Measurements from ENCODE around the gene DST. TPM values are rescaled to one million over a fixed set of nuclear protein-coding genes. Genes with fewer than 3 reads are reported as not detected.
A peak's percentile ranks its signal among the peaks of the same experiment; 100 is the strongest.

Gene DST
- total and polyA plus RNA-seq, 11 donors, result 107 to 607 (median 366) TPM

DNA sequence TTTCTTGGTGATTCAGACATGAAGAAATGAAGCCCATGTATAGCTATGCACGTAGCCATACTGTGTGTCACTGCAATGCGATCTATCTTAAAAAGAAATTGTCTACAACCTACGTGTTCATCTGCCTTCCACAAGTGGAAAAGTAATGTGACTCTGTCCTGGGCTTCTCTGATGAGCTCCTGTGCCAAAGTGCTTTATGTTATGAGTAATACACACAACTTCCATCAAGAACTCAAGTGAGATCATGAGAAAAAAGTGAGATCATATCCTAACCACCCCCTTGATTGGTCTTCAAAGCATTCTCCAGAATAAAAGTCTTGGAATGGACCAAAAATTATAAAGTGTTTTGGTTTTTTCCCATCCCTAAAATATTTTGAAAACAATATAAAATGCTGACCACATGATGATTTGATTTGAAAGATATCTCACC is 114.3 kb downstream of the DST start:
- H3K4me1 ChIP-seq, result peaks cover 0 to 54% (median 37%) of the 10 kb centered on the region in 12 donors
- H3K9me3 ChIP-seq, result no peaks in the 10 kb centered on the region
- H3K27me3 ChIP-seq, result no peaks in the 10 kb centered on the region
- WGBS, 4 donors, result 62 to 73% (median 67%) methylated on average over 3 of the region's 3 CpGs
- peak in 2 of 4 donors; percentile 44 to 54 for ATAC-seq
- peak overlapping the region in 3 of 12 donors; percentile 47 to 77 (median 55) for H3K27ac ChIP-seq
- intact Hi-C loops (cut with DNase I), result no loop called here
- TF ChIP-seq, protein P1, sequence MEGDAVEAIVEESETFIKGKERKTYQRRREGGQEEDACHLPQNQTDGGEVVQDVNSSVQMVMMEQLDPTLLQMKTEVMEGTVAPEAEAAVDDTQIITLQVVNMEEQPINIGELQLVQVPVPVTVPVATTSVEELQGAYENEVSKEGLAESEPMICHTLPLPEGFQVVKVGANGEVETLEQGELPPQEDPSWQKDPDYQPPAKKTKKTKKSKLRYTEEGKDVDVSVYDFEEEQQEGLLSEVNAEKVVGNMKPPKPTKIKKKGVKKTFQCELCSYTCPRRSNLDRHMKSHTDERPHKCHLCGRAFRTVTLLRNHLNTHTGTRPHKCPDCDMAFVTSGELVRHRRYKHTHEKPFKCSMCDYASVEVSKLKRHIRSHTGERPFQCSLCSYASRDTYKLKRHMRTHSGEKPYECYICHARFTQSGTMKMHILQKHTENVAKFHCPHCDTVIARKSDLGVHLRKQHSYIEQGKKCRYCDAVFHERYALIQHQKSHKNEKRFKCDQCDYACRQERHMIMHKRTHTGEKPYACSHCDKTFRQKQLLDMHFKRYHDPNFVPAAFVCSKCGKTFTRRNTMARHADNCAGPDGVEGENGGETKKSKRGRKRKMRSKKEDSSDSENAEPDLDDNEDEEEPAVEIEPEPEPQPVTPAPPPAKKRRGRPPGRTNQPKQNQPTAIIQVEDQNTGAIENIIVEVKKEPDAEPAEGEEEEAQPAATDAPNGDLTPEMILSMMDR (IDR thresholded peaks at IDR 0.05), result no peak
- TF ChIP-seq POLR2A (IDR thresholded peaks at IDR 0.05), result no peak
- H3K4me3 ChIP-seq, result no peak overlapping the region
- H3K36me3 ChIP-seq, result peaks cover 0 to 99% (median 54%) of the 10 kb centered on the region in 9 donors
- no peak for DNase-seq

DNA sequence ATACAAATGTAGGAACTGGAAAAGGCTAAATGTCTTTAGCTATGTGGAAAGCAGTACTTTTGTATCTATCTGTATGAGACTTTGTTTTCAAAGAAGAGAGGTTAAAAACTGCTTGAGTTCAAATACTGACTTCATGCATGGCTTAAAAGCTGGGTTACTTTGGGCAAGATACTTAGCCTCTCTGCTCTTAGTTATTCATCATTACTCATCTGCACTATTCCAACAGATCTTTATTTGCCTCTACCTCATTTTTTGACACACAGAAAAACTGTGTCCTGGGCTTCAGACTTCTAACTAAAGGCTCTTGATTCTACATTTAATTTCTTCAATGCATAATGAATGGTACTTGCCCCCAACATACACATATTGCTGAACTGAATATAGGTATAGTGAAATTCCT is 114.8 kb downstream of the DST start:
- ATAC-seq, result no peak
- no peak for DNase-seq
- H3K9me3 ChIP-seq, result no peaks in the 10 kb centered on the region
- no peaks in the 10 kb centered on the region for H3K27me3 ChIP-seq
- no peak overlapping the region for H3K4me3 ChIP-seq
- H3K36me3 ChIP-seq, result peaks cover 0 to 99% (median 50%) of the 10 kb centered on the region in 9 donors
- H3K4me1 ChIP-seq, result peaks cover 0 to 50% (median 35%) of the 10 kb centered on the region in 12 donors
- TF ChIP-seq, protein P1 (IDR thresholded peaks at IDR 0.05), result no peak
- no peak for TF ChIP-seq POLR2A (IDR thresholded peaks at IDR 0.05)
- intact Hi-C loops (cut with DNase I), result no loop called here
- H3K27ac ChIP-seq, result peak overlapping the region in 5 of 12 donors; percentile 5 to 77 (median 47)

DNA sequence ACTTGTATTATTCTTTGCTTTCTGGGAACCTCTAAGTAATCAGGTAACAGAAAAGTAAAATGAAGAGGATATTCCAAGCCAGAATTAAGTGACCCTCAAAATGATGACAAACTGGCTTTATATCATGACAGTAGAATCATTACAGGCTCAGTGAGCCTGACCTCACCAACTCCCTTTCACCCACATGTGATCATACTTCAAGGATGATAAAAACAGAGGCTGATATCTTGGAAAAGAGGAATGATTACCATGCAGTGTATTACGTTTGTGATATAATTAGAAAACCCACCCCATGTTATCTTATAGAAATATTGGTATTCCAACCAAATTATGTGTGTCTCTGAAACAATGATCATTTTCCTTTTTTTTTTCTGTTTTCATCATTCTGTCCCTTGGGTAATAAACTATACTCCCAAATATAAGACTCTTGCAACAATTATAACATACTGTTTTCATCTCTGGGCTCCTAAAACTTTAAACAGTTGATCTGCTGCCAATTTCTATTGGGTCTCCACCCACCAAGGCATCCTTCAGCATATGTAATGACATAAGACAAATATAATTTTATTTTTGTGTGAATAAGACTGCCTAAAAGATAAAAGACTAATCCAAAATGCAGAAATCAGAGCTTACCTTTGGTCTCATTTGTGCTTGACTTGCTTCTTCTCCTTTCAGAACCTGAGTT is 115.7 kb downstream of the DST start:
- DNase-seq (no peak), ATAC-seq (no peak)
- Histone ChIP-seq H3K9me3 (no peaks in the 10 kb centered on the region), H3K4me3 (no peak overlapping the region), H3K36me3 (peaks cover 0 to 99% (median 53%) of the 10 kb centered on the region in 9 donors), H3K4me1 (peaks cover 0 to 56% (median 38%) of the 10 kb centered on the region in 12 donors), H3K27me3 (no peaks in the 10 kb centered on the region), H3K27ac (peak overlapping the region in 9 of 12 donors; percentile 11 to 77 (median 36))
- 10 to 21% (median 20%) methylated on average over 1 of the region's 1 CpG for WGBS, 4 donors
- intact Hi-C loops (cut with DNase I), result no loop called here
- no peak for TF ChIP-seq POLR2A (IDR thresholded peaks at IDR 0.05)
- TF ChIP-seq, protein P1 (IDR thresholded peaks at IDR 0.05), result no peak

DNA sequence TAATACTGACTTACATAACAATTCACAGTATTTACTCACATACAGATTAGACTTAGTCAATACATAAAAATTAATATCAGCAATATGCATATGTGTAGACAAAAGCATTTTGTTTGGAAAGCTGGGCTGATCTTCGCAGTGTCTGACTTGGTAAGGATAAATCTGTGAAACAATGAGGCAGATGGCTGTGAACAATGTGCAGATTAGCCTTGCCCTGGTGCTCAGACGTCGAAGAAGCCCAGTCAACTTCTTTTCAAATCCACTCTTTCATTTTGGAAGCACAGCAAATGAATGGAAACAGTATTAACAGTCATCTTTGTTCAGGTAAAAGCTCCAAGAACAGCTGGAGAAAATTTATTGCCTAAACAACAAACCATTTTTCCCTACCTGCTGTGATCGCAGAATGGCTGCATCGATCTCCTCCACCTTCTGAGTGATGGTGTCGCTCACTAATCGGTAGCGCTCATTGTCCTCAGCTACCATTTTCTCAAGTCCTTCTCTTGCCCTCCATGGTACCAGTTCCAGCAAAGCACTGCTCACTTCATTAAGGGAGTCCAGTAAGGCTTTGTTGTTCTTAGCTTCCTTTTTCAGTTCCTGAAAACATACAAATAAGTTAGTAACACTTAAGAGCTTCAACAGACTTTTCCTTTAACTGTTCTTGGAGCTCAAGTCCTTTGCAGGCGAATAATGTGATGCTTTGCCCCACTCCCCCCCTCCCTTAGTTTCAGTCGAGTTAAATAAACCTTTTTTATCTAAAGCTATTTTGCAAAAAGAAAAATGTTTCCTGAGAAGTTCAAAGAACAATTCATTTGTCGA is 116.5 kb downstream of the DST start:
- peaks cover 0 to 93% (median 45%) of the 10 kb centered on the region in 9 donors for H3K36me3 ChIP-seq
- peaks cover 0 to 59% (median 38%) of the 10 kb centered on the region in 12 donors for H3K4me1 ChIP-seq

More for the DNA sequence above, 116.5 kb downstream of the DST start:
- intact Hi-C loops (cut with DNase I), result no loop called here
- no peak overlapping the region for H3K4me3 ChIP-seq
- peak overlapping the region in 11 of 12 donors; percentile 13 to 77 (median 33) for H3K27ac ChIP-seq
- ATAC-seq (no peak), DNase-seq (no peak)
- TF ChIP-seq, protein P1 (IDR thresholded peaks at IDR 0.05), result no peak
- no peaks in the 10 kb centered on the region for H3K9me3 ChIP-seq
- WGBS, 4 donors, result 73 to 83% (median 78%) methylated on average over 11 of the region's 11 CpGs
- no peaks in the 10 kb centered on the region for H3K27me3 ChIP-seq

Measured in heart left ventricle (tissue), 16 donors.